ENCODE results near the gene EVC. TPM values are rescaled to one million over a fixed set of nuclear protein-coding genes. Genes with fewer than 3 reads are reported as not detected.

The EVC gene
- total and polyA plus RNA-seq, 2 experiments from 2014 or later, result 4.8 to 8.6 TPM

- no peaks in the 10 kb centered on the region for H4K20me1 ChIP-seq (ENCODE audit: insufficient read depth, poor library complexity, severe bottlenecking)
- no peaks in the 10 kb centered on the region for H3K9me2 ChIP-seq (replicated peaks; ENCODE audit: insufficient read depth)
- H3K36me3 ChIP-seq (replicated peaks; ENCODE audit: insufficient read depth, low read depth), result no peaks in the 10 kb centered on the region
- H3K4me3 ChIP-seq, result no peak overlapping the region
- no peak overlapping the region for H3K27ac ChIP-seq
- H3K9me3 ChIP-seq (ENCODE audit: low read depth), result no peaks in the 10 kb centered on the region
- TF ChIP-seq EZH2 (IDR thresholded peaks at IDR 0.05; ENCODE audit: borderline replicate concordance) (no peak), EZH2phosphoT487 (IDR thresholded peaks at IDR 0.05; ENCODE audit: low read depth, severe bottlenecking, unreplicated experiment) (no peak), CTCF (IDR thresholded peaks at IDR 0.05; ENCODE audit: poor library complexity) (no peak)
- H3K4me1 ChIP-seq (ENCODE audit: insufficient read depth), result peaks cover 12% of the 10 kb centered on the region
- no peak for DNase-seq (ENCODE audit: low spot score)
- no peaks in the 10 kb centered on the region for H3K27me3 ChIP-seq
- 92% methylated on average over 6 of the region's 6 CpGs for whole genome bisulfite sequencing (ENCODE audit: low lambda C conversion rate, missing lambda C conversion rate)
- H2AFZ ChIP-seq, result no peak overlapping the region
- no peak overlapping the region for H3K4me2 ChIP-seq
- peaks cover 3% of the 10 kb centered on the region for H3K79me2 ChIP-seq
These were observed 6.7 kb upstream of the EVC start for GRCh38 chr4:5704276-5704675.

DNA sequence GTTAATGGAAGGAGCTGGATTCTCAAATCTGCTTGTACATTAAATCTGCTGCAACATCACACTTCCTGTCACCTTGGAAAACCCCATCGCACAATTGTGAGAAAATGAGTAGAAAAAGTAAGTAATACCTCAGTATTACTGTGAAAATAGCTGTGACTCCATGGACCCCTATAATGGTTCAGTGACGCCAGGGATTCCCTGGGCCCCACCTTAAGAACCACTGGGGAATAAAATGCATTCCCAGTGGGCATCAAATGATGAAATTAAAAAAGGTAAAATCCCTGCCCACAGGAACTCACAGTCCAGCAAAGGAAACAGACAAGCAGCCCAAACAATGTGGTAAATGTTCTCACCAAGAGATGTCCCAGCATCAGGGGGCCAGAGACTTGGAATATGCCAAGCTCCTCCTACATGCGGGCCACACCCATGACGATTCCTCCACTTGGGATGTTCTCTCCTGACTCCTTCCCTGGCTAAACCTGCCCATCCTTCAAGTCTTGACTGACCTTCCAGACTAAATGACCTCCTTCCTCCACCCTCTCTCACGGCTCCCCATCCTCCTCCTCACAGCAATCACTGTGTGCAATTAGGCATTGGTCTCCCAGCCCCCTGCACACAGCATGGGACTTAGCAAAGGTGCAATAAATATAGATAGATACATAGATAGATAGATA, 5.2 kb upstream of the EVC start:
- TF ChIP-seq EZH2 (IDR thresholded peaks at IDR 0.05; ENCODE audit: borderline replicate concordance) (no peak), CTCF (IDR thresholded peaks at IDR 0.05; ENCODE audit: poor library complexity) (no peak), EZH2phosphoT487 (IDR thresholded peaks at IDR 0.05; ENCODE audit: low read depth, severe bottlenecking, unreplicated experiment) (no peak)
- H3K4me2 ChIP-seq, result no peak overlapping the region
- H3K4me3 ChIP-seq, result no peak overlapping the region
- WGBS (ENCODE audit: low lambda C conversion rate, missing lambda C conversion rate), result 90% methylated on average over 5 of the region's 5 CpGs
- H3K27ac ChIP-seq, result no peak overlapping the region
- no peak overlapping the region for H2AFZ ChIP-seq
- no peaks in the 10 kb centered on the region for H3K9me3 ChIP-seq (ENCODE audit: low read depth)
- H3K4me1 ChIP-seq (ENCODE audit: insufficient read depth), result peaks cover 23% of the 10 kb centered on the region
- peaks cover 3% of the 10 kb centered on the region for H3K79me2 ChIP-seq
- no peaks in the 10 kb centered on the region for H4K20me1 ChIP-seq (ENCODE audit: insufficient read depth, poor library complexity, severe bottlenecking)
- no peaks in the 10 kb centered on the region for H3K36me3 ChIP-seq (replicated peaks; ENCODE audit: insufficient read depth, low read depth)
- no peaks in the 10 kb centered on the region for H3K27me3 ChIP-seq
- DNase-seq (ENCODE audit: low spot score), result no peak
- H3K9me2 ChIP-seq (replicated peaks; ENCODE audit: insufficient read depth), result no peaks in the 10 kb centered on the region

GRCh38 chr4:5706486-5707290, 4.3 kb upstream of the EVC start:
- H3K79me2 ChIP-seq, result peaks cover 5% of the 10 kb centered on the region
- no peaks in the 10 kb centered on the region for H3K9me3 ChIP-seq (ENCODE audit: low read depth)
- no peaks in the 10 kb centered on the region for H4K20me1 ChIP-seq (ENCODE audit: insufficient read depth, poor library complexity, severe bottlenecking)
- no peaks in the 10 kb centered on the region for H3K36me3 ChIP-seq (replicated peaks; ENCODE audit: insufficient read depth, low read depth)
- H2AFZ ChIP-seq, result no peak overlapping the region
- H3K4me2 ChIP-seq, result no peak overlapping the region
- DNase-seq (ENCODE audit: low spot score), result no peak
- TF ChIP-seq EZH2phosphoT487 (IDR thresholded peaks at IDR 0.05; ENCODE audit: low read depth, severe bottlenecking, unreplicated experiment) (no peak), EZH2 (IDR thresholded peaks at IDR 0.05; ENCODE audit: borderline replicate concordance) (no peak), CTCF (IDR thresholded peaks at IDR 0.05; ENCODE audit: poor library complexity) (no peak)
- H3K4me3 ChIP-seq, result no peak overlapping the region
- H3K4me1 ChIP-seq (ENCODE audit: insufficient read depth), result peaks cover 24% of the 10 kb centered on the region
- H3K27ac ChIP-seq, result no peak overlapping the region
- WGBS (ENCODE audit: low lambda C conversion rate, missing lambda C conversion rate), result 92% methylated on average over 11 of the region's 11 CpGs
- no peaks in the 10 kb centered on the region for H3K27me3 ChIP-seq
- H3K9me2 ChIP-seq (replicated peaks; ENCODE audit: insufficient read depth), result no peaks in the 10 kb centered on the region
